K562 (cell line): ENCODE results near the gene MDN1. TPM values are rescaled to one million over a fixed set of nuclear protein-coding genes. Genes with fewer than 3 reads are reported as not detected.

Experiments used
- ATAC-seq: fragments of 200-7000 bp; cut with Tn5 transposase; 3 replicates; pipeline ENCODE4 v1.9.1; 2020; ENCODE audit warnings: moderate library complexity
- BruUV-seq: library from RNA; stranded (reverse); fragments of 400-500 nt; replicated peaks from 2 replicates; lab custom pipeline; 2021; lab: Mats Ljungman, UMichigan
- CTCF ChIA-PET: fragments of 300-600 bp; formaldehyde crosslinking; extraction: SDS; loops from one replicate; lab custom pipeline; 2021; ENCODE audit warnings: low intra/inter-chr PET ratio; lab: Yijun Ruan, JAX
- POLR2A ChIA-PET: fragments of 300-600, 350-650 bp; sonication (Branson Sonifier 250); formaldehyde crosslinking; extraction: SDS; loops from one replicate; lab custom pipeline; 2021; ENCODE audit warnings: antibody characterized with exemption, inconsistent platforms; lab: Yijun Ruan, JAX
- DNase-seq, 4 experiments: peaks; one replicate each; pipeline versions ENCODE4 v3.0.0 to v3.0.0-alpha.2; 2011 to 2018; ENCODE audit warnings: low spot score in 3 of 4, mixed read lengths in 3 of 4; ENCODE audit errors: extremely low read depth in 1 of 4
- FAIRE-seq: peaks from 2 replicates; lab custom pipeline; 2011; peaks lifted over from hg19 to GRCh38; lab: Jason Lieb, UNC
- H2AFZ ChIP-seq: 2 replicates; pipeline ENCODE4 v1.6.0; 2011; ENCODE audit warnings: low read depth, low read length, control low read depth, inconsistent platforms
- H3K27ac ChIP-seq: fragments of 200-600 bp; 3 replicates; pipeline ENCODE4 v1.8.0; 2011; ENCODE audit warnings: low read depth, mild to moderate bottlenecking, control low read depth, inconsistent platforms, low read length, moderate library complexity, mixed read lengths; ENCODE audit errors: extremely low read depth
- H3K27me3 ChIP-seq, 2 experiments: fragments of 300-600 bp in 1 of 2; 2 replicates in 1 of 2; 3 replicates in 1 of 2; pipeline versions ENCODE4 v1.6.0 to v1.8.0; 2011; ENCODE audit warnings: inconsistent platforms in 2 of 2, low read length in 2 of 2, mild to moderate bottlenecking in 1 of 2, mixed read lengths in 1 of 2, moderate library complexity in 1 of 2; ENCODE audit not compliant: control insufficient read depth in 2 of 2, insufficient read depth in 2 of 2
- H3K36me3 ChIP-seq: fragments of 300-600 bp; 3 replicates; pipeline ENCODE4 v1.8.0; 2011; ENCODE audit warnings: mild to moderate bottlenecking, low read length, inconsistent platforms; ENCODE audit not compliant: control insufficient read depth, insufficient read depth
- H3K4me1 ChIP-seq, 2 experiments: fragments of 200-600 bp in 1 of 2; replicated peaks in 1 of 2; 2 replicates in 1 of 2; 3 replicates in 1 of 2; pipeline versions ENCODE4 v1.5.1 to v1.8.0; 2011; ENCODE audit warnings: inconsistent platforms in 2 of 2, low read length in 2 of 2, mild to moderate bottlenecking in 1 of 2, mixed read lengths in 1 of 2, moderate library complexity in 1 of 2; ENCODE audit not compliant: control insufficient read depth in 2 of 2, insufficient read depth in 2 of 2
- H3K4me2 ChIP-seq: 2 replicates; pipeline ENCODE4 v1.6.1; 2011; ENCODE audit warnings: low read length, control low read depth, inconsistent platforms, mixed read lengths; ENCODE audit not compliant: insufficient read depth
- H3K4me3 ChIP-seq: fragments of 200-600 bp; sonication (generic), shearing (Covaris generic); 2 replicates; pipeline ENCODE4 v1.5.1; 2016; ENCODE audit warnings: control low read depth, inconsistent platforms
- H3K79me2 ChIP-seq: fragments of 200-600 bp; 3 replicates; pipeline ENCODE4 v1.8.0; 2011; ENCODE audit warnings: low read length, inconsistent platforms; ENCODE audit not compliant: control insufficient read depth, insufficient read depth
- H3K9ac ChIP-seq, 2 experiments: 2 replicates each; pipeline versions ENCODE4 v1.6.0 to v1.6.1; 2011; ENCODE audit warnings: low read depth in 2 of 2, low read length in 2 of 2, control low read depth in 1 of 2, inconsistent platforms in 1 of 2, mild to moderate bottlenecking in 1 of 2, mixed read lengths in 1 of 2; ENCODE audit not compliant: insufficient read depth in 1 of 2
- H3K9me1 ChIP-seq: one replicate; pipeline ENCODE4 v1.6.0; 2011; ENCODE audit warnings: inconsistent platforms, mild to moderate bottlenecking, low read length, moderate library complexity; ENCODE audit not compliant: control insufficient read depth, insufficient read depth
- H3K9me3 ChIP-seq: replicated peaks from 2 replicates; pipeline ENCODE4 v1.5.1; 2011; ENCODE audit warnings: low read depth, low read length, inconsistent platforms; ENCODE audit not compliant: control insufficient read depth, insufficient read depth
- H4K20me1 ChIP-seq: replicated peaks from 2 replicates; pipeline ENCODE4 v1.6.1; 2011; ENCODE audit warnings: low read length, inconsistent platforms, mixed read lengths; ENCODE audit not compliant: control insufficient read depth, insufficient read depth
- CCAR2 ChIP-seq: fragments of 200-400 bp; formaldehyde crosslinking; IDR thresholded peaks from 2 replicates; pipeline ENCODE4 v1.6.1; 2017; ENCODE audit warnings: mild to moderate bottlenecking, low read depth, low read length
- NFIC ChIP-seq: fragments of 450-650 bp; IDR thresholded peaks from 2 replicates; pipeline ENCODE4 v1.6.1; 2017; ENCODE audit warnings: mild to moderate bottlenecking, inconsistent platforms
- TAF7 ChIP-seq: fragments of 450-650 bp; IDR thresholded peaks from 2 replicates; pipeline ENCODE4 v1.6.1; 2016; ENCODE audit warnings: missing genetic modification characterization, missing compliant biosample characterization
- ZNF263 ChIP-seq: sonication (generic); formaldehyde crosslinking; IDR thresholded peaks from 2 replicates; pipeline ENCODE4 v1.8.0; 2022; ENCODE audit warnings: mild to moderate bottlenecking, missing genetic modification reagents, borderline replicate concordance
- WGBS: fragments of 100-300 bp; shearing (Covaris generic); methylation state at CpG from one replicate; pipeline ENCODE4 v1.1.6; 2016; ENCODE audit warnings: low coverage, mixed read lengths; ENCODE audit not compliant: insufficient coverage; ENCODE audit errors: missing lambda C conversion rate; 5-methylcytosine and 5-hydroxymethylcytosine counted together
- in situ Hi-C: fragments of 300-500 bp; cut with MboI; formaldehyde crosslinking; loops from 4 replicates; pipeline ENCODE4 v1.15.0; 2018; ENCODE audit warnings: inconsistent platforms, mixed read lengths
- intact Hi-C: fragments of 100-400 bp; cut with micrococcal nuclease; formaldehyde crosslinking; loops from 2 replicates; pipeline ENCODE4 v1.14.2; 2022
- polyA plus RNA-seq, 8 experiments: library from polyadenylated mRNA; depleted of rRNA in 4 of 8; stranded (reverse) in 5 of 8; unstranded in 3 of 8; fragments of >200 nt; fragmentation: Nextera tagmentation in 2 of 8; fragmentation: Illumina TruSeq in 1 of 8; extraction: Ambion mirVana in 2 of 8; extraction: Trizol in 1 of 8; gene quantifications; 2 replicates each; pipeline versions ENCODE4 v1.2.1 to v1.2.3, GENCODE V29; 2011 to 2014; ENCODE audit warnings: inconsistent platforms in 1 of 8, missing spikeins in 1 of 8
- total RNA-seq, 7 experiments: library from RNA; depleted of rRNA in 6 of 7; stranded (reverse); fragments of >200 nt in 6 of 7; fragmentation: Illumina TruSeq in 2 of 7; extraction: Trizol in 2 of 7; gene quantifications; 2 replicates each; pipeline versions ENCODE4 v1.2.1 to v1.2.3, GENCODE V29; 2011 to 2021; ENCODE audit warnings: low replicate concordance in 1 of 7

The MDN1 gene
- total and polyA plus RNA-seq, 9 of the 15 experiments (the other 6 are each of a cell fraction or from before 2014, with no cell fraction given) = 25.6 to 93.6 (median 43.0) TPM

DNA sequence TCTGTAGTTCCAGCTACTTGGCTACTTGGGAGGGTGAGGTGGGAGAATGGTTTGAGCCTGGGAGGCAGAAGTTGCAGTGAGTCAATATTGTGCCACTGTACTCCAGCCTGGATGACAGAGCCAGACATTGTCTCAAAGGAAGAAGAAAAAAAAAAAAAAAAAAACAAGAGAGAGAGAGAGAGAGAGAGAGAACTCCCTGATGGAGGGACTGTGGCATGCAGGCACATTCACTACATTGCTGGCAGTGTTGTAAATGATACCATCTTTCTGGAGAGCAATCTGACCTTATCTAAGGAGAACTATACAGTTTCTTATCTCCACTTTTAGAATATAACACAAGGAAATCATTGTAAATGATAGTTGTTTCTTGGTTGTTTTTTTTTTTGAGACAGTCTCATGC, 85.1 kb downstream of the MDN1 start:
- ChIA-PET POLR2A (no interaction called here), CTCF (no interaction called here)
- Histone ChIP-seq H3K4me3 (no peak overlapping the region), H2AFZ (no peak overlapping the region), H4K20me1 (no peaks in the 10 kb centered on the region), H3K79me2 (no peaks in the 10 kb centered on the region), H3K9me3 (no peaks in the 10 kb centered on the region), H3K4me1 (no peaks in the 10 kb centered on the region), H3K4me2 (no peak overlapping the region), H3K36me3 (peaks cover 79% of the 10 kb centered on the region), H3K27me3 (no peaks in the 10 kb centered on the region), H3K9me1 (no peaks in the 10 kb centered on the region), H3K9ac (no peak overlapping the region), H3K27ac (no peak overlapping the region)
- BruUV-seq = no TSS peak
- DNase-seq (no peak), ATAC-seq (no peak), FAIRE-seq (no peak)
- intact Hi-C loops (no loop called here), in situ Hi-C loops (no loop called here)
- no peak for TF ChIP-seq ZNF263 (CRISPR knock-in tag)
- TF ChIP-seq CCAR2 = no peak

DNA sequence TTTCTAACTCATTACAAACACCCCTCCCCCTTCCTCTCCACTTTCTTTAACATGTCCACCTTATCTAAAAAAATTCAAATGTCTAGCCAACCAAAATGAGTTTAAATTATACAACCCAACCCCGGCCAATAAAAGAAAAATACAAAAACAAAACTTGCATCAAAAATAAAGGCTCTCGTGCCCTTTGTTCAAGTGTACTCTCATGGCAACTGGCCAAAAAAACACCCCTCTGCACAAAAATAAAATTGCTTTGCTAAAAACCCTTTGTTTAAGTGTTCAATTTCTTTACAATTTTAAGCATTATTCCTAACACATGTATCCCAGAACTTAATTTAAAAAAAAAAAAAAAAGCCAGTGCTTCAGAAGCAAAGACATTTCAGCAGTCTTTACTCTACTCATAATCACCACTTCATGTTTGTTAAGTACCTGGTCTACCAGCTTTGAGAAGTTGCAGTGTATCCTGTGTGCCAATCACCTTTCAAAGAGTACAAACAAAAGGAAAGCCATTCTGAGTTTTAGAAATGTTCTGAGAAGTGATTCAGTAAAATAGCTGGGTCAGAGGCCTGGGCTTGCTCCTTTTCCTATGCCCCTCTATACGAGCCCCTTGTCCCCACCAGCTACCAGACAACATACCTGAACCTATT, 87.5 kb downstream of the MDN1 start:
- ChIA-PET POLR2A (no interaction called here), CTCF (no interaction called here)
- no peak for DNase-seq
- Histone ChIP-seq H3K9ac (no peak overlapping the region), H3K4me1 (no peaks in the 10 kb centered on the region), H3K9me3 (no peaks in the 10 kb centered on the region), H2AFZ (no peak overlapping the region), H4K20me1 (no peaks in the 10 kb centered on the region), H3K79me2 (no peaks in the 10 kb centered on the region), H3K9me1 (no peaks in the 10 kb centered on the region), H3K36me3 (peaks cover 83% of the 10 kb centered on the region), H3K27me3 (no peaks in the 10 kb centered on the region), H3K27ac (no peak overlapping the region), H3K4me3 (no peak overlapping the region), H3K4me2 (no peak overlapping the region)
- 100% methylated on average over 3 of the region's 3 CpGs for WGBS
- no peak for ATAC-seq
- no peak for TF ChIP-seq TAF7
- peak; percentile 67 for TF ChIP-seq NFIC
- intact Hi-C loops (no loop called here), in situ Hi-C loops (no loop called here)
- no TSS peak for BruUV-seq
- FAIRE-seq = no peak
